GM23248 (cell line): Measurements from ENCODE around the gene FBLN2.

ENCODE experiments used
- EZH2 ChIP-seq: fragments of 200-600 bp; sonication (generic); IDR thresholded peaks from 2 replicates; pipeline ENCODE4 v1.6.1; 2018; ENCODE audit warnings: antibody characterized with exemption, mild to moderate bottlenecking; ENCODE audit not compliant: insufficient read depth, poor library complexity, severe bottlenecking
- EZH2phosphoT487 ChIP-seq: fragments of 200-600 bp; sonication (generic); IDR thresholded peaks from 2 replicates; pipeline ENCODE4 v1.6.1; 2018; ENCODE audit warnings: antibody characterized with exemption, moderate library complexity, mild to moderate bottlenecking, low read depth; ENCODE audit not compliant: insufficient read depth

GRCh38 chr3:13548696-13549622 is at the start of gene FBLN2:
- no peak for TF ChIP-seq EZH2
- TF ChIP-seq EZH2phosphoT487, result no peak
